ENCODE results near the gene ATP6V1D.
"Not testable (repeated sequence)": the region's sequence is repeated elsewhere in the genome, so short reads cannot be mapped to it uniquely, and the experiment has no call there.

The ATP6V1D gene

GRCh38 chr14:67359775-67360469, at the start of gene ATP6V1D, which contains the start of gene EIF2S1:
TSS of gene ATP6V1D (minus strand) at chr14:67359804. CDS start at chr14:67359698, 106 bp downstream.
TSS of gene EIF2S1 (plus strand) at chr14:67360328. CDS start at chr14:67364768, 4,440 bp downstream.
- DNase-seq (peak; percentile 100), ATAC-seq (replicated peaks) (peak; percentile 93 to 94)
- no peaks in the 10 kb centered on the region for H3K9me3 Mint-ChIP-seq
- H3K27ac Mint-ChIP-seq: peak within 1 kb of the TSS; percentile 98
- peaks cover 13 to 16% of the 10 kb centered on the region in 2 donors for H3K36me3 Mint-ChIP-seq
- H3K4me3 Mint-ChIP-seq: peak within 1 kb of the TSS; percentile 98 to 100
- no peaks in the 10 kb centered on the region for H3K27me3 Mint-ChIP-seq
- peaks cover 17 to 38% of the 10 kb centered on the region in 2 donors for H3K4me1 Mint-ChIP-seq

DNA sequence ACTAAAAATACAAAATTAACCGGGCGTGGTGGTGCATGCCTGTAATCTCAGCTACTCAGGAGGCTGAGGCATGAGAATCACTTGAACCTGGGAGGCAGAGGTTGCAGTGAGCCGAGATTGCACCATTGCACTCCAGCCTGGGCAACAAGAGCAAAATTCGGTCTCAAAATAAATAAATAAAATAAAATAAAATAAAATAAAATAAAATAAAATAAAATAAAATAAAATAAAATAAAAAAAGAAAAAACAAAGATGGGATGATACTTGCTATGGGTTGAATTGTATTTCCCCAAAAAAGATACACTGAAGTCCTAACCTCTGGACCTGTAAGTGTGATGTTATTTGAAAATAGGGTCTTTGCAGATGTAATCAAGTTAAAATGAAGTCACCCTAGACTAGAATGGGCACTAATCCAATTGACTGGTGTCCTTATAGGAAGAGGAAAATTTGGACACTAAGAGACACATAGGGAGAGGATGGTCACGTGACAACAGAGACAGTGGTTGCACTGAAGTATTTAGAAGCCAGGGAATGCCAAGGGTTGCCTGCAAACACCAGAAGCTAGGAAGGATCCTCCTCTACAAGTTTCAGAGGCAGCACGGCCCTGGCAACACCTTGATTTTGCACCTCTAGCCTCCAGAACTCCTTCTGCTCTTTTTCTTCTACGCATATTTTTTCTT, 48.7 kb upstream of the ATP6V1D start:
- Mint-ChIP-seq H3K4me1 (peaks cover 5 to 19% of the 10 kb centered on the region in 2 donors), H3K27me3 (peaks cover 21 to 37% of the 10 kb centered on the region in 2 donors)
- H3K4me3 Mint-ChIP-seq; H3K36me3 Mint-ChIP-seq; ATAC-seq (replicated peaks); DNase-seq; H3K27ac Mint-ChIP-seq; H3K9me3 Mint-ChIP-seq: not testable (repeated sequence)

- Mint-ChIP-seq H3K9me3 (no peaks in the 10 kb centered on the region), H3K36me3 (no peaks in the 10 kb centered on the region), H3K27me3 (peaks cover 9 to 17% of the 10 kb centered on the region in 2 donors), H3K27ac (no peak overlapping the region), H3K4me1 (peaks cover 0 to 2% of the 10 kb centered on the region in 2 donors), H3K4me3 (no peak overlapping the region)
- DNase-seq (no peak), ATAC-seq (replicated peaks) (no peak)
Observed at GRCh38 chr14:67405771-67406170, 46.2 kb upstream of the ATP6V1D start.

DNA sequence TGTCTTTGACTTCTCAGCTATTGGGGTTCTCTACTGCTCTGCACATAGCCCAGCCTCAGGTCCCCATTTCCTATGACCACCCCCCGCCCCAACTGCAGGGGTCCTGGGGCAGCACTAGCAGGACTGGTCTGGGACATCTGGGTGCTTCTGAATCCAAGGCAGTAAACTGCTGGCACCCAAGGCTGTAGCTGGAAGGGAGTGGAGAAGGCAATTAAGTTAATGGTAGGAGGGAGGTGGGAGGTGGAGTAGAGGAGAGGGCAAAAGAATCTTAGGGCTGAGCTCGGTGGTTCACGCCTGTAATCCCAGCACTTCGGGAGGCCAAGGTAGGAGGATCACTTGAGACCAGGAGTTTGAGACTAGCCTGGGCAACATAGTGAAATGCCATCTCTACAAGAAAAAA, 40.8 kb upstream of the ATP6V1D start:
- H3K9me3 Mint-ChIP-seq: no peaks in the 10 kb centered on the region
- H3K27ac Mint-ChIP-seq: no peak overlapping the region
- no peak for ATAC-seq (replicated peaks)
- H3K4me3 Mint-ChIP-seq: no peak overlapping the region
- H3K4me1 Mint-ChIP-seq: no peaks in the 10 kb centered on the region
- peaks cover 17 to 21% of the 10 kb centered on the region in 2 donors for H3K27me3 Mint-ChIP-seq
- no peak for DNase-seq
- H3K36me3 Mint-ChIP-seq: no peaks in the 10 kb centered on the region

- ATAC-seq (replicated peaks) (no peak), DNase-seq (no peak)
- Mint-ChIP-seq H3K27ac (no peak overlapping the region), H3K36me3 (peaks cover 0 to 4% of the 10 kb centered on the region in 2 donors), H3K9me3 (no peaks in the 10 kb centered on the region), H3K4me1 (no peaks in the 10 kb centered on the region), H3K27me3 (peaks cover 15 to 23% of the 10 kb centered on the region in 2 donors), H3K4me3 (no peak overlapping the region)
Observed at GRCh38 chr14:67397536-67397935, 37.9 kb upstream of the ATP6V1D start.

DNA sequence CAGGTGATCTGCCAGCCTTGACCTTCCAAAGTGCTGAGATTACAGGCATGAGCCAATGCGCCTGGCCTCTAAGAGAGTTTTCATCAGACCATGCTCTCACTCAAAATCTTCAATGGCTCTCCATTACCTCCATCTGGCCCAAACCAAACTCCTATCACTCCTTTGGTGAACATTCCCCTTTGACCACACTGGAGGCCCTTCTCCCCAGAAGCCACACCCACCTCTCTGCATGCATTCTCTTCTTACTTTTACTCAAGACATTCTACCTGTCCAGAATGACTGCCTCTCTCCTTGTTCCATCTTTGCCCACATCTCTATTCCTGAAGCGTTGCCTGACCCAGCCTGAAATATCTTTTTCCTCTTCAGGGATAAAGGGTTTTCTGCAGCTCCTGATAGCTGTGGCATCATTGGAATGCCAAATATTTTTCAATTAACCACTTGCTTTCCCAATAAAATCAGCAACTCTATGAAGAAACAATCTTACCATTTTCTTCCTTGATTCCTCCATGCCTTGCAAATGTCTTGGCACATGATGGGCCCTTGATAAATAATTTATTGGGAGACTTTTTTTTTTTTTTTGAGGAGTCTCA, 36.9 kb upstream of the ATP6V1D start:
- H3K4me3 Mint-ChIP-seq: no peak overlapping the region
- peaks cover 15 to 28% of the 10 kb centered on the region in 2 donors for H3K27me3 Mint-ChIP-seq
- peaks cover 0 to 4% of the 10 kb centered on the region in 2 donors for H3K36me3 Mint-ChIP-seq
- H3K27ac Mint-ChIP-seq: no peak overlapping the region
- H3K9me3 Mint-ChIP-seq: no peaks in the 10 kb centered on the region
- DNase-seq: no peak
- ATAC-seq (replicated peaks): no peak
- H3K4me1 Mint-ChIP-seq: peaks cover 0 to 5% of the 10 kb centered on the region in 2 donors

- peaks cover 0 to 4% of the 10 kb centered on the region in 2 donors for H3K36me3 Mint-ChIP-seq
- no peak overlapping the region for H3K27ac Mint-ChIP-seq
- H3K27me3 Mint-ChIP-seq: peaks cover 15 to 28% of the 10 kb centered on the region in 2 donors
- H3K4me1 Mint-ChIP-seq: peaks cover 0 to 5% of the 10 kb centered on the region in 2 donors
- H3K4me3 Mint-ChIP-seq: no peak overlapping the region
- H3K9me3 Mint-ChIP-seq: no peaks in the 10 kb centered on the region
- DNase-seq (no peak), ATAC-seq (replicated peaks) (no peak)
Observed at GRCh38 chr14:67395876-67396189, 36.2 kb upstream of the ATP6V1D start.

GRCh38 chr14:67395086-67395875, 35.7 kb upstream of the ATP6V1D start:
- Mint-ChIP-seq H3K36me3 (peaks cover 2 to 4% of the 10 kb centered on the region in 2 donors), H3K4me1 (peaks cover 0 to 5% of the 10 kb centered on the region in 2 donors), H3K27ac (no peak overlapping the region), H3K4me3 (no peak overlapping the region), H3K27me3 (peaks cover 15 to 28% of the 10 kb centered on the region in 2 donors), H3K9me3 (no peaks in the 10 kb centered on the region)
- no peak for ATAC-seq (replicated peaks)
- no peak for DNase-seq

GRCh38 chr14:67393689-67394088, 34.1 kb upstream of the ATP6V1D start:
- Mint-ChIP-seq H3K27ac (no peak overlapping the region), H3K4me3 (no peak overlapping the region), H3K4me1 (peaks cover 0 to 5% of the 10 kb centered on the region in 2 donors), H3K9me3 (no peaks in the 10 kb centered on the region), H3K27me3 (peaks cover 7 to 19% of the 10 kb centered on the region in 2 donors), H3K36me3 (peaks cover 2 to 12% of the 10 kb centered on the region in 2 donors)
- DNase-seq (no peak), ATAC-seq (replicated peaks) (no peak)

- DNase-seq: no peak
- Mint-ChIP-seq H3K36me3 (peaks cover 2 to 12% of the 10 kb centered on the region in 2 donors), H3K9me3 (no peaks in the 10 kb centered on the region), H3K27ac (no peak overlapping the region), H3K27me3 (peaks cover 0 to 14% of the 10 kb centered on the region in 2 donors), H3K4me3 (no peak overlapping the region), H3K4me1 (peaks cover 0 to 5% of the 10 kb centered on the region in 2 donors)
- no peak for ATAC-seq (replicated peaks)
Observed at GRCh38 chr14:67392800-67393199, 33.2 kb upstream of the ATP6V1D start.

DNA sequence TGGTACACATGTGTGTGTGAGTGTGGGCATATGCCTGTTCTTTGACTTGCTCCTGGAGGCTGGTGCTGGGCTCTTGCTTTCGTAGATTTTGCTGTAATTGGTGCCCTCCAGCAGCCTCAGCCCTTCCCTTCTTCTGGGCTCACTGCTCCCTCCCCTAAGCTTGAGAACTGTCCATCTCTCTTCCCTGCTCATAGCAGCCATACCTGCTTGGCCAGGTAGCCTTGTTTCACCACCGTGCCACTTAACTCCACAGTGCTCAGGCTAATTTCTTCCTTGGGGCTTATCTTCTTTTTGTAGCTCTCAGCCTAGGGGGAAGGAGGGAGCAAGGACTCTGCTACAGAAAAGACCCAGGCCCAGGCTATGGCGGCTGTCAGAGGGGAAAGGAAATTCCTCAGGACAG, 32.5 kb upstream of the ATP6V1D start:
- H3K27me3 Mint-ChIP-seq: peaks cover 0 to 14% of the 10 kb centered on the region in 2 donors
- no peak overlapping the region for H3K4me3 Mint-ChIP-seq
- ATAC-seq (replicated peaks) (no peak), DNase-seq (no peak)
- no peak overlapping the region for H3K27ac Mint-ChIP-seq
- no peaks in the 10 kb centered on the region for H3K9me3 Mint-ChIP-seq
- H3K4me1 Mint-ChIP-seq: peaks cover 0 to 5% of the 10 kb centered on the region in 2 donors
- H3K36me3 Mint-ChIP-seq: peaks cover 6 to 12% of the 10 kb centered on the region in 2 donors

DNA sequence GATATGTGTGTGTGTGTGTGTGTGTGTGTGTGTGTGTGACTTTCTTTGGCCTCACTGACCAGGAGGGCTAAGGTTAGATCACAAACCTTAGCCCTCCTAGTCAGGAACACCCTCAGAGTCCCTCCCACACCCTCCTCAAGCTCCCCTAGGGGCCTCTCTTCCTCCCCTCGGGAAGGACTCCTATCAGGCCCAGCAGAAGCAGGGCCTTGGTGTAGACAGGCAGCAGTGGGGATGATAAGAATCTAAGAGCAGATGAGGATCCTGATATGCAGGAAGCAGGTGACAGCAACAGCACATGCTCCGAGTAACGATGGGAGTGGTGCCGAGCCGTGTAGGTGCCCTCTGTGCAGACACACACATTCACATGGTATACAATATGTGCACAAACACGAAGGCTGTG, 31.7 kb upstream of the ATP6V1D start:
- ATAC-seq (replicated peaks) (no peak), DNase-seq (no peak)
- Mint-ChIP-seq H3K4me3 (no peak overlapping the region), H3K4me1 (peaks cover 0 to 5% of the 10 kb centered on the region in 2 donors), H3K27ac (no peak overlapping the region), H3K36me3 (peaks cover 11 to 19% of the 10 kb centered on the region in 2 donors), H3K9me3 (no peaks in the 10 kb centered on the region), H3K27me3 (peaks cover 0 to 11% of the 10 kb centered on the region in 2 donors)

DNA sequence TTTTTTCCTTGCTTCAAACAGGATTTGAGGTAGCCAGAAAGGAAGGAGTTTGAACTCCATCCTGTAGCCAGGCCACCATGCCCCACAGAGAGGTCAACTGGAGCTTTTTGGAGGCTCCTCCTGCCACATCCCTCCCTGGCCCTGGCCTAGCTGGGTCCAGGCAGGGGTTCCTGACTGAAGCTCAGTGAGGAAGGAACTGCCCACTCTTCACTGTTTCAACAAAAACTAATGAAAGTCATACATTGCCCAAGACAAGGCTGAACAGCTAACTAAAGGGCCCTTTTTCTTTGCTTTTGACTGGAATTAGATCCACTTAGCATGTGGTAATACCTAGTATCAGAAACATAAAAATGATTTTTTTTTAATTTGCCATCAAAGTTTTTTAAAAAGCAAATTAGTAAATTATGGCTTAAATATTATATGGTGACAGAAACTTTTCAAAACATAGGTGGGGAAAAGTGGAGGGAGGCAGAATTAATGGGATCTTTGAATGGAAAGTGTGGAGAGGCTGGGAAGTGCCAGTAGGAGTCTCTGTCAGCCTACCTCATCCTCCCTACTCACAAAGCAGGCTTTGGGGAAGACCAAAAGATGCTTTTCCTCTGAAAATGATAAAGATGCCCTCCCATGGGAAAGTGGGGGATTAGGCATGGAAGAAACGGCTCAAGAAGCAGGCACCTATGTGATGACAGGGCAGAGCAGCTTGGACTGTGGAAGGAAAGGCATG, 30.4 kb upstream of the ATP6V1D start:
- no peak overlapping the region for H3K27ac Mint-ChIP-seq
- peaks cover 0 to 5% of the 10 kb centered on the region in 2 donors for H3K4me1 Mint-ChIP-seq
- ATAC-seq (replicated peaks): no peak
- no peaks in the 10 kb centered on the region for H3K9me3 Mint-ChIP-seq
- peaks cover 16 to 27% of the 10 kb centered on the region in 2 donors for H3K36me3 Mint-ChIP-seq
- peaks cover 0 to 11% of the 10 kb centered on the region in 2 donors for H3K27me3 Mint-ChIP-seq
- no peak overlapping the region for H3K4me3 Mint-ChIP-seq
- DNase-seq: no peak
